NCI-H128 (cell line): ENCODE measurements around the gene COLEC12.
"Not testable (repeated sequence)": the region's sequence is repeated elsewhere in the genome, so short reads cannot be mapped to it uniquely, and the experiment has no call there.

Source experiments
- DNase-seq: peaks from one replicate; lab custom pipeline; 2025; ENCODE audit not compliant: unreplicated experiment; lab: John Stamatoyannopoulos, UW

The COLEC12 gene

GRCh38 chr18:294566-294965 is 205.9 kb downstream of the COLEC12 start:
- no peak for DNase-seq

DNA sequence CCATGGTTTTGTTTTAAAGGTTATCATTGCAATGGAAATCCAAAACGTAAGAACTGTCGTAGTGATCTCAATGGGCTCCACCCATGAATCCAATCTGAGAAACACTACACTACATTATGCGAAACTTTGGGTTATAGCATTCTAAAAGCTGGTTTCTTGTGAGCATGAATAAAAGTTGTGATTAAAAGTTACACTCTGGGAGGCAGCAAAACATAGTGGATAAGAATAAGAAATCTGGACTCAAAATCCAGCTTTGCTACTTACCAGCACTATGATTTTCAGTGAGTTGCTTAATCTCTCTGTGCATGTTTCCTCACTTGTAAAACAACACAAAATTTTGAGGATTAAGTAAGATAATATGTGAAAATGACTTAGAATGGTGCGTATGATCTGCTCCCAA is 207.0 kb downstream of the COLEC12 start:
- no peak for DNase-seq

DNA sequence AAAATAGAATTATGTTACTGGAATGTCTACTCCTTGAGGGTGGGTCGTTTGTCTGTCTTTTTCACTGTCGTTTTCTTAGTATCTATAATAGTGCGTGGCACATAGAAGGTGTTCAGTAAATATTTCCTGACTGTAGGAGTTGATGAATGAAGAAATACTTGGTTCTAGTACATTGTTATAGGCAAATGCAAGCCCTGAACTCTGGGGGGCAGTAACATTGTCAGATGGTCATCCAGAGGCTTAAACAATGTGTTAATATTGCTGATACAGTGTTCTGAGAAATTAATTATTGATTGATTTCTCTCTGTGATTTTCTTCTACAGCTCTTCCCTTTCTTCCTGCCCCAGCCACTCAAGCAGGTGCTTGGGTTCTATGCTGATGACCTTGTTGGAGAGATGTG is 208.2 kb downstream of the COLEC12 start:
- no peak for DNase-seq

DNA sequence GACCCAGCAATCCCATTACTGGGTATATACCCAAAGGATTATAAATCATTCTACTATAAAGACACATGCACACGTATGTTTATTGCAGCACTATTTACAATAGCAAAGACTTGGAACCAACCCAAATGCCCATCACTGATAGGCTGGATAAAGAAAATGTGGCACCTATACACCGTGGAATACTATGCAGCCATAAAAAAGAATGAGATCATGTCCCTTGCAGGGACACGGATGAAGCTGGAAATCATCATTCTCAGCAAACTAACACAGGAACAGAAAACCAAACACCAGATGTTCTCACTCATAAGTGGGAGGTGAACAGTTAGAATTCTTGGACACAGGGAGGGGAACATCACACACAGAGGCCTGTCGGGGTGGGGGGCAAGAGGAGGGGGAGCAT is 210.5 kb downstream of the COLEC12 start:
- not testable (repeated sequence) for DNase-seq

DNA sequence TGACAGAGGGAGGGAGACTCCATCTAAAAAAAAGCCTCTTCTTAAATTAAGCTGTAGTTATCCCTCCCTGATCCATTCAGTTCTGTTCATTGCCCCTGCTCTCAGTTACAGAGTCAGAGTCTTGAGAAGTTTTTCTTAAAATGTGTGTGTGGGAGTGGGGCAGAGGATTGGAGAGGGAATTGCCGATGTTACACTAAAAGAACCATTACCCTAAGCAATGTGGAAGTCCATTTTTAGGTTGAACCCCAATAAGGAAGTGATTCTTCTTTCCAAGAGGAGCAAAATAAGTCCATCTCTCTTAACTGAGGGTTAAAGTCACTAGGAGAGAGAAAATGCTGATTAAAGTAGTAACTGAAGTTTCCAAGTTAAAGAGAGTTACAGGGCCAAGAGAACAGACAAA is 211.5 kb downstream of the COLEC12 start:
- DNase-seq = no peak

DNA sequence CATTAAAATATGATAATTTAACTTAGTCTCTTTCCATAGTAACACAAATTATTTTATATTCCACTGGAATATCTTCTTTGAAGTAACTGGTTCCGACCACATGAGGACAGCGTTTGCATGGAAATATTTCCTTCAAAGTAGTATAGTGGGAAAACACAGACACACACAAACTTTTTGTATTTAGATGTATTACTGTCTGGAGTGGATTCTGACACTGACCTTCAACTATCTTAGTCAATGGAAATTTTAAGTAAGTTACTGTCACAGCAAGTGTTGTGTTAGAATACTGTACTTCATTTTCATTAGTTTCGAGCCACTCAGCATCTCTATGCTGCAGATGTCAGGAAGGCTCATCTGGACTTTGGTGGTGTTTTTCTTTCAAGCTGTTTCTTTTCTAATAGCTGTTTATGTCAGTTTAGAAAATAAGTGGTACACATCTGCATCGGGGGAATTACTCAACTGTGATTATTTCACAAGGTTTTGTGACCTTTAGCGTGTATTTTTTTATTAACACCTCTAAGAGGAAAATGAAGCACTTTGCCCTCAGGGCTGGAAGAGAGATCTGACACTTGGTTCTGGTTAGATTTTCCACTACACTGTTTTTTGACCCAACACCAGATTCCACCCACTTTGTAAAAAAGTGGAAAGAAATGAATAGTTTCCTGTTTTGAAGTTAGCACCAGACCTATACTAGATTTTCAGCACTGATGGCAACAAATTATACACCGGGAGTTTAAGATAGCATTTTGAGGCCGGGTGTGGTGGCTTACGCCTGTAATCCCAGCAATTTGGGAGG is 213.8 kb downstream of the COLEC12 start:
- DNase-seq = peak; percentile 25

DNA sequence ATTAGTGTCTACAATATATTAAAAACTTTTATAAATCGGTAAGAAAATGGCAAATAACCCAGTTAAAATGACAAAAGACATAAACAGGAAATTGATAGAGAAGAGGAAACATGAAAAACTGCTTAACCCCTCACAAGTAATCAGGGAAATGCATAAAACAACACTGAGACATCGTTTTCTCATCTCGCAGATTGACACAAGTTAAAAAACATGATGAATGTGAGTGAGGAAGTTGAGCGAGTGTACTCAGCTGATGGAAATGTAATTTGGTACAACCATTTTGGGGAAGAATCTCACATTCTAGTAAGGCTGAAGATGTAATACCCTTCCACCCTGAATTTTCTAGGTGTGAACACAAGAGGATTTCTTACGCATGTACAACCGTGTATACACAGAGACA is 214.7 kb downstream of the COLEC12 start:
- no peak for DNase-seq

DNA sequence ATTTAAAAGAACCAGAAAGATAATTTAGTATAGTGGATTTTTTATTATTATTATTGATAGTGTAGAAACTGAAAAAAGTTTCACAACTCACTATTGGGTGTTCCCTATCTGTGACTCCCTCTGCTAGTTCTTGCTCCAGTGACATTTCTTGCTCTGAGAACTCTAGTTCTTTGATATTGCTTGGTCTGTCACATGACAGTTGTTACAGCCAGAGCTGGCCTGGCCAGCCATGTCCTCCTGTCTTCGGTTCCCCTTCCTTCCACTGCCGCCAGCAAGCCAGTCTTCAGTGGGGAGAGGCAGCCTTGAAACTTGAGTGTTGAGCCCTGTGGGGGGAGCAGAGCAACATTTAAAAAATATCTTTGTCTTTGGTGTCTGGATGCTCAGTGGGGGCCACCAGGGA is 225.0 kb downstream of the COLEC12 start:
- DNase-seq = no peak

DNA sequence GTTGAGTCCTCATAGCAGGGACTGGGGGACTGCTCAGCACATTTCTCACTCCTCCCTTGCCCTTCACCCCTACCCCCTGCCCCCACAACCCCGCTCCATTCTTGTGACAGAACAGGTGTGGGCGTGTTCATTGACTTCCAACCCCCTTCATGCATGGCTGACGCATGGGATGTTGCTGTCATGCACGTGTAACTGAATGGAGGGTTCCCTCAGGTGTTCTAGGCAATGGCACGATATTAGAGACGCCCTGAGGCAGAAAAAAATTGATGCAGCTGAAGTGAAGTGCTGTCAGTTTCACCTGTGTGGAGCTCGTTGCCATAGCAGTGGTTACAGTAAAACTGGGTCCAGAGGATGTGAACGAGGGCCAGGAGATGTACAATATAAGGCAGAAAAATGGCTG is 226.2 kb downstream of the COLEC12 start:
- peak; percentile 50 for DNase-seq

- no peak for DNase-seq
Measured at GRCh38 chr18:273525-273924, 227.0 kb downstream of the COLEC12 start.

DNA sequence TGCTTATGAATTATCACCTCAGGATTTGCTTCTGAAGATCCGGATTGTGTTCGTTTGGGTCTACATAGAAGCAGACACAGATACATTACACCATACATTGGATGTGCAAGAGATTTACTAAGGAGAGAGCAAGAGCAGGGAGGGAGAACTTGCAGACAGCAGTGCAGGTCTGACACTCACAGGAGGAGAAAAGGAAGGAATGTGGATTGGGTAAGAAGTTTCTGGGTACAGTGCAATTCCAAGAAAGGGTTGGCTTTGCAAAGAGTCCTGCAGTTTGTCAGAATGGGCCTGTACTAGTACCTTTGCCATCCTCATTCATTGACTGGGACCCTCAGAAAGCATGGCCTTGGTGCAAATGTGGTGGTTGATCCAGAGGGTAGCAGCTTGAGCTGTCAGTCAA is 227.9 kb downstream of the COLEC12 start:
- no peak for DNase-seq

DNA sequence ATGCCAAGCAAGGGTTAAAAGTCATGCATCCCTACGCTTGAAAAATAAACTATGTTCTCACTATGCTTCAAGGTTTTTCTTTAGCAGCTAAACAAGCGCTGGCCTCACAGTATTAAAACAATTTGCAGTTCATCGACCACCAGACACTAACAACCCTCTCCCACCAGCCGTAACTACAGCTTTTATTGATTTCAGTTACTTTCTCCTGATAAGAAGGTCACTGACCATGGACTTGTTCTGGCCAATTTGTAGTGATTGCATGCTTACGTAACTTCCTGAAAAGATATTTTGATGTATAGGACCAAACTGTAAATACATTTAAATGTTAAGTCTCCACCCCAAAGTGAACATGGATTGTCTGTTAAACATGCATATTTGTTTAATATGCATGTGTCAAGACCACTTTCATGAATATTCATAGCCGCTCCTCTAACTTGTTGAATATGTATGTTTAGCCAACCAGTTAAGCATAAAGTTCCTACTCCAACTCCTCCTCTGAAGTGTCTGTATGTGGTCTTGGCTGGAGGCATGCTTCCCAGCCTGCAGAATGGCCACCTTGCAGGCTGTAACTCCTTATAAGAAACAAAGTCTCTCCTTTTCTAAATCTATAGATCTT is 230.9 kb downstream of the COLEC12 start:
- DNase-seq = no peak

- DNase-seq = peak; percentile 90
Measured at GRCh38 chr18:267688-268552, 232.6 kb downstream of the COLEC12 start, which contains the start of gene THOC1. Gene THOC1, minus strand, starts transcription at chr18:268047. Its CDS starts 28 bp downstream, at chr18:268019.

DNA sequence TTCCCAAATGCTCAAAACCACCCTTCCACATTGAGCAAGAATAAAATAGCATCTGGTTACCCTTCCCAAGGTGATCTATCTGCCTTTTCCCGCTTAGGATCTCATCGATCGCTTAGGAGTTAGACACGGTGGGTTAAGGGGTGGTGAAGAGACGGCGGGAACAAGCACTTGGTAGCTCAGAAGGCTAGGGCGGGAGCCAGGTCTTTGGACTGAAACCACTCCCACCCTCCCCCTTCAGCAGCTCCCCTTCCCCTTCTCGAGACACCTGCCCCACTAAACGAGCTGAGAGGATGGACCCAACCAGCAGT is 233.2 kb downstream of the COLEC12 start:
- no peak for DNase-seq
